ENCODE results near the gene AP3B1.
"Not testable (repeated sequence)": the region's sequence is repeated elsewhere in the genome, so short reads cannot be mapped to it uniquely, and the experiment has no call there.

Gene AP3B1

DNA sequence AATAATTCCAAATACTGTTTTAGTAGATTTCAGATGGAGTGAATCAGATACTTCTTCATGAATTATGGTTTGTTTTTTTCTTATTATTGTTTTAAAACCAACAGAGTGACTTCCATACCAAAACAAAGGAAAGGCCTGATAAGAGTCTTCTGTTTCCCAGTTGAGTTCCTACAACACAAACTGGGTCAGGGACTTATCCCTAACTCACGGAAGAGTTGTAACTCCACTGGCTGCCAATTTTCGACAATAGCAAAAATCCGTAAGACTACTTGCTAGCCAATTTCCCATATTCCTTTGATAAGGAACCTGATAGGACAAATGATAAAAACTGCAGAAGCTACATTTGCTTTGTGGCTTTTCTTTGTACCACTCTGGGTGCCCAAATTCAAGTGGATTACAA lies 219.2 kb downstream of the AP3B1 start:
- no peak overlapping the region for H3K27ac ChIP-seq
- TF ChIP-seq ZFX (IDR thresholded peaks at IDR 0.05; ENCODE audit: borderline replicate concordance), result no peak

DNA sequence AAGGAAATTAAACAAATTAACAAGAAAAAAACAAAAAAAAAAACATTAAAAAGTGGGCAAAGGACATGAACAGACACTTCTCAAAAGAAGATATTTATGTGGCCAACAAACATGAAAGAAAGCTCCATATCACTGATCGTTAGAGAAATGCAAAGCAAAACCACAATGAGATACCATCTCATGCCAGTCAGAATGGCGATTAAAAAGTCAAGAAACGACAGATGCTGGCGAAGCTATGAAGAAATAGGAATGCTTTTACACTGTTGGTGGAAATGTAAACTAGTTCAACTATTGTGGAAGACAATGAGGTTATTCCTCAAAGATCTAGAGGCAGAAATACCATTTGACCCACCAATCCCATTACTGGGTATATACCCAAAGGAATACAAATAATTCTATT lies 223.8 kb downstream of the AP3B1 start:
- not testable (repeated sequence) for H3K27ac ChIP-seq

DNA sequence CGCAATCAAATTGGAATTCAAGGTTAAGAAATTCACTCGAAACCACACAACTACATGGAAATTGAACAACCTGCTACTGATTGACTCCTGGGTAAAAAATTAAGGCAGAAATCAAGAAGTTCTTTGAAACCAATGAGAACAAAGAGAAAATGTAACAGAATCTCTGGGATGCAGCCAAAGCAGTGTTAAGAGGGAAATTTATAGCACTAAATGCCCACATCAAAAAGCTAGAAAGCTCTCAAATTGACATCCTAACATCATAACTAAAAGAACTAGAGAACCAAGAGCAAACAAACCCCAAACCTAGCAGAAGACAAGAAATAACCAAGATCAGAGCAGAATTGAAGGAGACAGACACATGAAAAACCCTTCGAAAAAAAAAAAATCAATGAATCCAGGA lies 226.9 kb downstream of the AP3B1 start:
- H3K27ac ChIP-seq, result not testable (repeated sequence)

DNA sequence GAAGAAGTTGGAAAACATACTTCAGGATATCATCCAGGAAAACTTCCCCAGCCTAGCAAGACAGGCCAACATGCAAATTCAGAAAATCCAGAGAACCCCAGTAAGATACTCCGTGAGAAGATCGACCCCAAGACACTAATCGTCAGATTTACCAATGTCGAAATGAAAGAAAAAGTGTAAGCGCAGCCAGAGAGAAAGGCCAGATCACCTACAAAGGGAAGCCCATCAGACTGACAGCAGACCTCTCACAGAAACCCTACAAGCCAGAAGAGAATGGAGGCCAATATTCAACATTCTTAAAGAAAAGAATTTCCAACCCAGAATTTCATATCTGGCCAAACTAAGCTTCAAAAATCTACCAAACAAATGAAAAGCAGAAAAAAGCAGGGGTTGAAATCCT lies 227.8 kb downstream of the AP3B1 start:
- not testable (repeated sequence) for H3K27ac ChIP-seq

DNA sequence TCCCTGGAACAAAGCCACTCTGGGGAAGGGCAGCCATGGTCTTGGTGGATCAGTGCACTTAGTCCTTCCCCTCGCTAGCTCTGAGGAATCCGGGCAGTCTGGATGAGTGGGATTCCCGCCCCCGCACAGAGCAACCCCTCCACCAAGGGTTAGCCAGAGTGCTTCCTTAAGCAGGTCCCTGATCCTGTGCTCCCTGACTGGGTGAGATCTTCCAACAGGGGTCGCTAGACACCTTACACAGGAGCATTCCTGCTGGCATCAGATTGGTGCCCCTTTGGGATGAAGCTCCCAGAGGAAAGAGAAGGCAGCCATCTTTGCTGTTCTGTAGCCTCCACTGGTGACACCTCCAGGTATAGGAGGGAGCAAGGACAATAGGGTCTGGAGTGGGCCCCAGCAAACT lies 228.8 kb downstream of the AP3B1 start:
- H3K27ac ChIP-seq, result no peak overlapping the region
- TF ChIP-seq, protein P1, sequence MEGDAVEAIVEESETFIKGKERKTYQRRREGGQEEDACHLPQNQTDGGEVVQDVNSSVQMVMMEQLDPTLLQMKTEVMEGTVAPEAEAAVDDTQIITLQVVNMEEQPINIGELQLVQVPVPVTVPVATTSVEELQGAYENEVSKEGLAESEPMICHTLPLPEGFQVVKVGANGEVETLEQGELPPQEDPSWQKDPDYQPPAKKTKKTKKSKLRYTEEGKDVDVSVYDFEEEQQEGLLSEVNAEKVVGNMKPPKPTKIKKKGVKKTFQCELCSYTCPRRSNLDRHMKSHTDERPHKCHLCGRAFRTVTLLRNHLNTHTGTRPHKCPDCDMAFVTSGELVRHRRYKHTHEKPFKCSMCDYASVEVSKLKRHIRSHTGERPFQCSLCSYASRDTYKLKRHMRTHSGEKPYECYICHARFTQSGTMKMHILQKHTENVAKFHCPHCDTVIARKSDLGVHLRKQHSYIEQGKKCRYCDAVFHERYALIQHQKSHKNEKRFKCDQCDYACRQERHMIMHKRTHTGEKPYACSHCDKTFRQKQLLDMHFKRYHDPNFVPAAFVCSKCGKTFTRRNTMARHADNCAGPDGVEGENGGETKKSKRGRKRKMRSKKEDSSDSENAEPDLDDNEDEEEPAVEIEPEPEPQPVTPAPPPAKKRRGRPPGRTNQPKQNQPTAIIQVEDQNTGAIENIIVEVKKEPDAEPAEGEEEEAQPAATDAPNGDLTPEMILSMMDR (IDR thresholded peaks at IDR 0.05), result peak; percentile 40; the same call in 1 of the 2 replicates
- TF ChIP-seq ZFX (IDR thresholded peaks at IDR 0.05; ENCODE audit: borderline replicate concordance), result no peak

DNA sequence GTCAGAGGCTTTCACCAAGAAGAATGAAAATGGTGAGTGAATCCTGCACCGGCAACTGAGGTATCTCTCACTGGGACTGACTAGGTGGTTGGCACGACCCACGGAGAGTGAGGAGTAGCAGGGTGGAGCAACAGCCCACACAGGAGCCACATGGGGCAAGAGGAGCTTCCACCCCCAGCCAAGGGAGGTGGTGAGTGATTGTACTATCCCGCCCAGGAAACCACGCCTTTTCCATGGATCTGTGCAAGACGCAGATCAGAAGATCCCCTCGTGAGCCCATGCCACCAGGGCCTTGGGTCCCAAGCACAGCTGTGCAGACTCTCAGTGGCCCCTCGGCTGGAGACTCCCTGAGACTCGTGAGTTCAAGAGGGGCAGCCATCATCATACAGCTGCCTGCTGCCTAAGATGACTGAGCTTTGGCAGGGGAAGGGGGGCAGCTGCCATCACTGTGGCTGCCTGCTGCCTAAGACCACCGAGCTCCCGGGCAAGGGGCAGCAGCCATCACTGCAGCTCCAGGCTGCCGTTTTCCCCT lies 229.5 kb downstream of the AP3B1 start:
- no peak for TF ChIP-seq ZFX (IDR thresholded peaks at IDR 0.05; ENCODE audit: borderline replicate concordance)
- TF ChIP-seq, protein P1 (IDR thresholded peaks at IDR 0.05), result no peak
- no peak overlapping the region for H3K27ac ChIP-seq

DNA sequence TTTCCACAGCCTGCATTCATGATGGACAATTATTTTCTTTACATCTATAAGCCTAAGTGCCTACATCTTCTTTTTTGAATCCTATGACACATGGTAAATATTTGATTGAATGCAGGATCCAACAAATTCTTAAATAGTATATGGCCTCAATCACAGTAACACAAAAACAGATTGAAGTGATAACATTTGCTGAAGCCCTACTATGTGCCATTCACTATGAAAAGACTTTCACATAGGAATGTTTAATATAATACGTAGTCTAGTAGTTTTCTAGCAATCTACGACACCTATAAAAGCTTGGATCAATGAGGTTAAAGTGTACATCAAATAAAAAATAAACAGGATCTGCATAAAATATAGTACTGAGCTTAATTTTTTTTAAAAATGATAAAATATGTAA lies 231.0 kb downstream of the AP3B1 start:
- H3K27ac ChIP-seq, result no peak overlapping the region
- TF ChIP-seq, protein P1 (IDR thresholded peaks at IDR 0.05), result no peak
- TF ChIP-seq ZFX (IDR thresholded peaks at IDR 0.05; ENCODE audit: borderline replicate concordance), result no peak

DNA sequence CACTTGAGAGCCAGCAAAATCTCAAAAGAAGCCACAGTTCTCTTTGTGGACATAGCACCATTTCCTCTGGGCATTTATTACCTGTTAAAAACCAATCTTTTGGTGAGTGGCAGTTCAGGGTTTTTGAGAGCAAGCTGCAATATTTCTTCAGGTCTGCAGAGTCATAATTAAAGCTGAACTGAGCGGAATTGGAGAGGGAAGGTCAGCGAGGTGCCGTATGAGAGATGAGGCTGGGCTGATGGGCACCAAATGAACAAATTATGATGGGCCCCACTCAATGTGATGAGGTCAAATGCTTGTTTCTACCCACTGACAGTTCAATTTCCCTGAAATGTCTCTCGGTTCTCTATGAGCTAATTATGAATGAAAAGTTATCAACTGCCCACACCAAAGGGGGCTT lies 231.9 kb downstream of the AP3B1 start:
- no peak overlapping the region for H3K27ac ChIP-seq
- TF ChIP-seq ZFX (IDR thresholded peaks at IDR 0.05; ENCODE audit: borderline replicate concordance), result no peak
- TF ChIP-seq, protein P1 (IDR thresholded peaks at IDR 0.05), result no peak

DNA sequence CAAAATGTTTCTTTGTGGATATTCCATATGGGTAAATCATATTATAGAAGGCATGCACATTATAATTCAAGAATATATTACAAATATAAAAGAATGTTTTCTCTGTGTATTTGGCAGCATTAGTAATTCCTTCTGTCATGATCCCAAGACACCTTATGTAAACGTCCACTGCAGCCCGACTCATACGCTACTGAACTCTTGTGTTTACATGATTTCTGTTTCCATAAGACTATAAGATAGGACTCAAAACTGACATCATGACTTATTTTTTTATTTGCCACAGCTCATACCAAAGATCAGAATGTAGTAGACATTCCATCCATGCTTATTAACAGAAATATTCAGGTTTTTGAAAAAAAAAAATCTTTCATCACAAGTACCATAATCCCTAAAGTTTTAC lies 234.1 kb downstream of the AP3B1 start:
- no peak overlapping the region for H3K27ac ChIP-seq
- no peak for TF ChIP-seq ZFX (IDR thresholded peaks at IDR 0.05; ENCODE audit: borderline replicate concordance)
- TF ChIP-seq, protein P1 (IDR thresholded peaks at IDR 0.05), result no peak

DNA sequence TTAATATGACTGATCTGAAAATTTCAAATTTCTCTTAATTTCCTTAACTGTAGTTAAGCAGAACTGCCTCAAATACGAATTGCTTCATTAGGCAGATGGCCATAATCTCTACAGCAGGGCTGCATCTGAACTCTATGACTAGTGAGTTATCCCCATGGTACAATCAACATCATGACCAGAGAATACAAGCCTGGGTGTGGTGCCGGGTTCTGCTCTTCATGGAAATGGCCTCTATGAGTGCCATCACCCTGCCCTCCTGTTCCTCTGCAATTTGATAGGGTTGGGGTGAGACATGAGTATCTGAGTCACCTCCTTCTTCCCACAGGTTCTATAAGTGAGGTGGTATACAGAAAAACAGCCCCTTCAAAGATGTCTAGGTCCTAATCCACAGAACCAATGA lies 235.9 kb downstream of the AP3B1 start:
- no peak overlapping the region for H3K27ac ChIP-seq
- TF ChIP-seq, protein P1 (IDR thresholded peaks at IDR 0.05), result no peak
- no peak for TF ChIP-seq ZFX (IDR thresholded peaks at IDR 0.05; ENCODE audit: borderline replicate concordance)

All from 22Rv1 (cell line).